Measurements from ENCODE around the gene KIF4A.

The KIF4A gene

DNA sequence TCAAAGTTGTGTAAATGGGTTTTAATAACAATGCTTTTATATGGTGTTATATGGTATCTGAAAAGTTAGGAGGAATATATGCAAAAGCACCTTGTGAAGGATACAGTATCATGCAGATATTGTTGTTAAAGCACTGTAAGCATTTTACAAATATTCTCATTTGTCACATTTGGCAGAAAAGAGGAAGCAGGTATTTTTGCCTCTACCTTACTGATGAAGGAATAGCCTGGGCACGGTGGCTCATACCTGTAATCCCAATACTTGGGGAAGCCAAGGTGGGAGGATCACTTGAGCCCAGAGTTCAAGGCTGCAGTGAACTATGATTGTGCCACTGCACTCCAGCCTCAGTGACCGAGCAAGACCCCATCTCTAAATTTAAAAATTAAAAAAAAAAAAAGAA lies 121.0 kb downstream of the KIF4A start:
- H3K4me2 ChIP-seq (ENCODE audit: low read length), result no peak overlapping the region

DNA sequence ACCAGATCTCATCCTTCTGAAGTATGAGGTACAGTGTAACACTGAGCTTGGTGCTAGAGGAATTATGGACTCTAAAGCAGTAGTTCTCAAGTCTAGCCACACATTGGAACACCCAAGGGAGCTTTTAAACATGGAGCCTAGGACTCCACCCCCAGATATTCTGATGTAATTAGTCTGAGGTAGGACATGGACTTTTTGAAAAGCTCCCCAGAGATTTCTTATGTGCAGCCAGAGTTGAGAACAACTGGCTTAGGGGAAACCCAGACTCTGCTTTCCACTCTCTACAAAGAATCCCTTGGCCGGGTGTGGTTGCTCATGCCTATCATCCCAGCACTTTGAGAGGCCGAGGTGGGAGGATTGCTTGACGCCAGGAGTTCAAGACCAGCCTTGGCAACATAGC lies 121.6 kb downstream of the KIF4A start:
- no peaks in the 10 kb centered on the region for H3K36me3 ChIP-seq (ENCODE audit: control insufficient read depth, insufficient read depth, low read length)
- no peak overlapping the region for H3K4me2 ChIP-seq (ENCODE audit: low read length)
- H3K27me3 ChIP-seq (ENCODE audit: control insufficient read depth, insufficient read depth, low read length), result no peaks in the 10 kb centered on the region
- H2AFZ ChIP-seq, result no peak overlapping the region
- no peaks in the 10 kb centered on the region for H3K9me3 ChIP-seq (ENCODE audit: control insufficient read depth, low read length)
- no peak overlapping the region for H3K27ac ChIP-seq
- no peak overlapping the region for H3K4me3 ChIP-seq (ENCODE audit: low read depth, low read length)
- H3K9ac ChIP-seq, result no peak overlapping the region
- TF ChIP-seq, protein P1, sequence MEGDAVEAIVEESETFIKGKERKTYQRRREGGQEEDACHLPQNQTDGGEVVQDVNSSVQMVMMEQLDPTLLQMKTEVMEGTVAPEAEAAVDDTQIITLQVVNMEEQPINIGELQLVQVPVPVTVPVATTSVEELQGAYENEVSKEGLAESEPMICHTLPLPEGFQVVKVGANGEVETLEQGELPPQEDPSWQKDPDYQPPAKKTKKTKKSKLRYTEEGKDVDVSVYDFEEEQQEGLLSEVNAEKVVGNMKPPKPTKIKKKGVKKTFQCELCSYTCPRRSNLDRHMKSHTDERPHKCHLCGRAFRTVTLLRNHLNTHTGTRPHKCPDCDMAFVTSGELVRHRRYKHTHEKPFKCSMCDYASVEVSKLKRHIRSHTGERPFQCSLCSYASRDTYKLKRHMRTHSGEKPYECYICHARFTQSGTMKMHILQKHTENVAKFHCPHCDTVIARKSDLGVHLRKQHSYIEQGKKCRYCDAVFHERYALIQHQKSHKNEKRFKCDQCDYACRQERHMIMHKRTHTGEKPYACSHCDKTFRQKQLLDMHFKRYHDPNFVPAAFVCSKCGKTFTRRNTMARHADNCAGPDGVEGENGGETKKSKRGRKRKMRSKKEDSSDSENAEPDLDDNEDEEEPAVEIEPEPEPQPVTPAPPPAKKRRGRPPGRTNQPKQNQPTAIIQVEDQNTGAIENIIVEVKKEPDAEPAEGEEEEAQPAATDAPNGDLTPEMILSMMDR (IDR thresholded peaks at IDR 0.05), result no peak
- H3K4me1 ChIP-seq, result no peaks in the 10 kb centered on the region
- H3K79me2 ChIP-seq, result no peaks in the 10 kb centered on the region

More for the DNA sequence above, 121.0 kb downstream of the KIF4A start:
- H3K9ac ChIP-seq, result no peak overlapping the region
- H3K9me3 ChIP-seq (ENCODE audit: control insufficient read depth, low read length), result no peaks in the 10 kb centered on the region
- H3K27ac ChIP-seq, result no peak overlapping the region
- no peaks in the 10 kb centered on the region for H3K79me2 ChIP-seq
- H3K4me3 ChIP-seq (ENCODE audit: low read depth, low read length), result no peak overlapping the region
- H3K4me1 ChIP-seq, result no peaks in the 10 kb centered on the region
- no peaks in the 10 kb centered on the region for H3K36me3 ChIP-seq (ENCODE audit: control insufficient read depth, insufficient read depth, low read length)
- H3K27me3 ChIP-seq (ENCODE audit: control insufficient read depth, insufficient read depth, low read length), result no peaks in the 10 kb centered on the region
- TF ChIP-seq, protein P1 (IDR thresholded peaks at IDR 0.05), result no peak
- H2AFZ ChIP-seq, result no peak overlapping the region

DNA sequence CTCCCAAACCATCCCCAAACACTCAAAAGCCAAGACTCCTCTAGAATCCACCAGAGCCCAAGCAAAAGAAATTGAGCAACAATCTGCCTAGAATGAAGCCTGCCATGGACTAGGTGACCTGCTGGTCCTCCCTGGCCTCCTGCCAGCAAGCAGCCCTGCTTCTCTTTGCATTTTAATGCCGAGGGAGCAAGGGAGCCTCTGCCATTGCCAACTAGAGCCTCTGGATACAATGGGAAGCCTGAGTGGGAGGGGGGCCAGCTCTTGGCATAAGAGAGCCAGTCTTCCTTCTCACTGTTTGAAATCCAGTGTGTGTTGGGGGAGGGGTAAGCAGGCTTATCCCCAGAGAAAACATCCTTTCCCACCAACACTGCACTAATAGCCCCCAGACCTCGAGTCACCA lies 131.7 kb downstream of the KIF4A start:
- H3K79me2 ChIP-seq, result no peaks in the 10 kb centered on the region
- H3K36me3 ChIP-seq (ENCODE audit: control insufficient read depth, insufficient read depth, low read length), result no peaks in the 10 kb centered on the region
- TF ChIP-seq, protein P1 (IDR thresholded peaks at IDR 0.05), result no peak
- no peaks in the 10 kb centered on the region for H3K4me1 ChIP-seq
- no peak overlapping the region for H2AFZ ChIP-seq
- H3K4me2 ChIP-seq (ENCODE audit: low read length), result no peak overlapping the region
- H3K4me3 ChIP-seq (ENCODE audit: low read depth, low read length), result no peak overlapping the region
- H3K9ac ChIP-seq, result no peak overlapping the region
- no peak overlapping the region for H3K27ac ChIP-seq
- H3K27me3 ChIP-seq (ENCODE audit: control insufficient read depth, insufficient read depth, low read length), result no peaks in the 10 kb centered on the region
- H3K9me3 ChIP-seq (ENCODE audit: control insufficient read depth, low read length), result no peaks in the 10 kb centered on the region

DNA sequence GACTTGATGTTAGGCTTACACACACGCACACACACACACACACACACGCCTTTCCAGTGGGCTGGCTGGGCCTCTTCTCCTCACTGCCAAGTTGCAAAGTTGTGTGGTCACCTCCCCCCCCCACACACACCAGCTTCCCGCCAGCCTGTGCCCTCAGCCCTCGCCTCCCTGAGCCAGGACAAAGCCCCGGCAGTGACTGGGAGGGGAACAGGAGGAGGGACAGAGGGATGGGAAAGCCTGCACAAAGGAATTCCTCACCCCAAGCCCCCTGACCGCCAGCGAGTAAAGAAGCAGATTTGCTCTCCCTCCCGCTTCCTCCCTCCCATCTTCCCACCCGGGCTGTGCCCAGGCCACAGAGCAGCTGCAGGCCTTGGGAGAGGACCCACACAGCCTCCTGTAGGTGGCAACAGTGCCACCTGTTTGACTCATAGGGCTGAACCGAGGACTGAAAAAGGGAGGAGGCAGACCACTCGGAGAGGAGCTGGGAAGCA lies 133.0 kb downstream of the KIF4A start, which contains the start of gene GDPD2:
TSS of gene GDPD2 (plus strand) at position 464 of the 491 bp plus-strand sequence. CDS start 1,671 bp downstream, outside the sequence.
- H3K4me1 ChIP-seq, result no peaks in the 10 kb centered on the region
- no peaks in the 10 kb centered on the region for H3K79me2 ChIP-seq
- H3K27me3 ChIP-seq (ENCODE audit: control insufficient read depth, insufficient read depth, low read length), result no peaks in the 10 kb centered on the region
- H3K27ac ChIP-seq, result no peak within 1 kb of the TSS
- H3K9ac ChIP-seq, result no peak within 1 kb of the TSS
- H3K4me2 ChIP-seq (ENCODE audit: low read length), result no peak within 1 kb of the TSS
- TF ChIP-seq, protein P1 (IDR thresholded peaks at IDR 0.05), result peak; percentile 11
- no peaks in the 10 kb centered on the region for H3K9me3 ChIP-seq (ENCODE audit: control insufficient read depth, low read length)
- no peaks in the 10 kb centered on the region for H3K36me3 ChIP-seq (ENCODE audit: control insufficient read depth, insufficient read depth, low read length)
- no peak within 1 kb of the TSS for H2AFZ ChIP-seq
- H3K4me3 ChIP-seq (ENCODE audit: low read depth, low read length), result no peak within 1 kb of the TSS

DNA sequence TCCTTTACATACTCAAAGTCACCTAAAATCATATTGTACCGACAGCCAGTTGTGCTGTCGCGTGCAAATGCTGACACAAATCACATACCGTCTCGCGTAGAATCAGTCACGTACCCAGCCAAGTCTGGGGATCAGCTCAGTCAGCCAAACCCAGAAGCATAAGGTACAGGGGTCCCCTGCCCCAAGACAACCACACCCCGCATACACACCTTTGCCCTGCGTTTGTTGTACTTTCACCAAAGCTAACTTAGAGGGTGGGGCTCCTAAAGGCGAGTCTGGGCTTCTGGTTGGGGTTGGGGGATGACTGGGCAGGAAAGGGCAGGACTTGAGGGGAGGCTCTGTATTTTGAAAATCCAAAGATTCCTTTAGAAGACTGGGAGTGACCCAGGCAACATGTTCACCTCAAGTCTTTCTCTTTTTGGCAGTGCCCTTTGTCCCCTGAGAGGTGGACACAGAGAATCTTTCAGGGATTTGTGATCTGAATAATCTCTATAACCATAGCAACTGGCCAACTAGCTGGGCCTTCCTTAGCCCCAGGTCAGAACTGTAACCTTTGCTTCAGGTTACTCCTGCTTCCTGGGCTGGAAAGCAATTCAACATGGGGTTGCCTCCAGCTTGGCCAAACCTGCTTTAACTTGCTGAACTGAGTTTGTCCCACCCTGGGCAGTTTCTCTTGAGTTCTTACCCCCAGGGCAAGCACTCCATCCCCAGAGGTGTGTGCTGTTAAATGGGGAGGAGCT lies 134.2 kb downstream of the KIF4A start:
- Histone ChIP-seq H3K27me3 (ENCODE audit: control insufficient read depth, insufficient read depth, low read length) (no peaks in the 10 kb centered on the region), H2AFZ (no peak overlapping the region), H3K4me3 (ENCODE audit: low read depth, low read length) (no peak overlapping the region), H3K9me3 (ENCODE audit: control insufficient read depth, low read length) (no peaks in the 10 kb centered on the region), H3K4me2 (ENCODE audit: low read length) (no peak overlapping the region), H3K79me2 (no peaks in the 10 kb centered on the region), H3K27ac (no peak overlapping the region), H3K4me1 (no peaks in the 10 kb centered on the region), H3K9ac (no peak overlapping the region), H3K36me3 (ENCODE audit: control insufficient read depth, insufficient read depth, low read length) (no peaks in the 10 kb centered on the region)
- TF ChIP-seq, protein P1 (IDR thresholded peaks at IDR 0.05), result no peak
